Dedifferentiated amniotic fluid mesenchymal stem cell (primary cell): Measurements from ENCODE around the gene CORO7.
A peak's percentile ranks its signal among the peaks of the same experiment; 100 is the strongest.

Experiments
- DNase-seq: peaks from one replicate; pipeline ENCODE4 v3.0.0-alpha.2; 2016; ENCODE audit errors: extremely low spot score

CORO7 gene

GRCh38 chr16:4426021-4426684, 9.8 kb upstream of the CORO7 start:
- DNase-seq = no peak

- DNase-seq = peak; percentile 92
Measured at GRCh38 chr16:4425378-4426020, 9.1 kb upstream of the CORO7 start, which contains the start of gene DNAJA3. DNAJA3 (plus strand) TSS chr16:4425868; CDS start chr16:4425882, 14 bp downstream.

GRCh38 chr16:4420505-4421105, 4.2 kb upstream of the CORO7 start:
- no peak for DNase-seq

GRCh38 chr16:4419402-4419959, 3.1 kb upstream of the CORO7 start:
- no peak for DNase-seq

GRCh38 chr16:4415538-4416199, 727 bp downstream of the CORO7 start:
- no peak for DNase-seq

GRCh38 chr16:4414187-4414917, 2.0 kb downstream of the CORO7 start:
- no peak for DNase-seq

- DNase-seq = no peak
Measured at GRCh38 chr16:4412854-4413253, 3.5 kb downstream of the CORO7 start.

- no peak for DNase-seq
Measured at GRCh38 chr16:4412159-4412558, 4.2 kb downstream of the CORO7 start.

- DNase-seq = no peak
Measured at GRCh38 chr16:4411684-4412083, 4.7 kb downstream of the CORO7 start.

GRCh38 chr16:4410335-4411075, 5.9 kb downstream of the CORO7 start:
- peak; percentile 82 for DNase-seq

- no peak for DNase-seq
Measured at GRCh38 chr16:4409081-4409932, 7.1 kb downstream of the CORO7 start.

- DNase-seq = no peak
Measured at GRCh38 chr16:4408323-4408690, 8.1 kb downstream of the CORO7 start.

- DNase-seq = no peak
Measured at GRCh38 chr16:4407543-4408322, 8.7 kb downstream of the CORO7 start.

GRCh38 chr16:4404967-4405696, 11.3 kb downstream of the CORO7 start:
- DNase-seq = no peak

GRCh38 chr16:4404247-4404966, 12.0 kb downstream of the CORO7 start:
- DNase-seq = no peak

GRCh38 chr16:4403133-4403949, 13.1 kb downstream of the CORO7 start:
- no peak for DNase-seq
